ENCODE results near the gene SPSB2.
"Not testable (repeated sequence)": the region's sequence is repeated elsewhere in the genome, so short reads cannot be mapped to it uniquely, and the experiment has no call there.

The SPSB2 gene

DNA sequence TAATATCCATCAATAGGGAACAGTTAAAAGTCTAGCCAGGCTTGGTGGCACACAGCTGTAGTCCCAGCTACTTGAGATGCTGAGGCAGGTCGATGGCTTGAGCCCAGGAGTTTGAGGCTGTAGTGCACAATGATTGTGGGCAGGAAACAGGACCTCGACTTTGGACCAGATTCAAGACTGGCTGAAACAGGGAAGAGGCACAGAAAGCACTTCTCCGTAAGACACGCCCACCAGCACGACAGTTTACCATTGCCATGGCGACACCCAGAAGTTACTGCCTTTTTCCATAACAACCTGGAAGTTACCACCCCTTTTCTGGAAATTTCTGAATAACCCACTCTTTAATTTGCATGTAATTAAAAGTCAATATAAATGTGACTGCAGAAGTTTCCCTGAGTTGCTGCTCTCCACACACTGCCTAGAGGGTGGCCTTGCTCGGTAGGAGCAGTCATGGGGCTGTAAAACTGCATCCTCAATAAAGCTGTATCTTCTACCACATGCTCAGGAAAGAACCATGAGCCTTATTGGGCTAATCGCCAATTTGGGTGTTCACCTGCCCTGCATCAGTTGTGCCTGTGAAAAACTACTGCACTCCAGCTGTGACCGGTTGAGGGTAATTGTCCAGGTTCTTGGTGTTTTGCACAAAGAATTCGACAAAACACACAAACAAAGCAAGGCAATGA, 26.9 kb upstream of the SPSB2 start:
- DNase-seq (ENCODE audit: low read depth): no peak

DNA sequence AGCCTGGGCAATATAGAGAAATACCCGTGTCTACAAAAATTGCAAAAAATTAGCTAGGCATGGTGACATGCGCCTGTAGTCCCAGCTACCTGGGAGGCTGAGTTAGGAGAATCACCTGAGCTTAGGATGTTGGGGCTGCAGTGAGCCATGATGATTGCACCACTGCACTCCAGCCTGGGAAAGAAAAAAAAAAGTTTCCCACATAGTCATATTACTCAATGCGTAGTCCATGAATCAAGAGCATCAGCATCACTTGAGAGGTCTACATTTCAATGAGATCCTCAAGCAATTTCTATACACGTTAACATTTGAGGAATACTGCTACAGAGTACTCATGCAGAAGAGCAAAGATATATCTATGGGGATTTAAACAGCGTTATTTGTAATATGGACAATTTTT, 26.3 kb upstream of the SPSB2 start:
- no peak for DNase-seq (ENCODE audit: low read depth)

DNA sequence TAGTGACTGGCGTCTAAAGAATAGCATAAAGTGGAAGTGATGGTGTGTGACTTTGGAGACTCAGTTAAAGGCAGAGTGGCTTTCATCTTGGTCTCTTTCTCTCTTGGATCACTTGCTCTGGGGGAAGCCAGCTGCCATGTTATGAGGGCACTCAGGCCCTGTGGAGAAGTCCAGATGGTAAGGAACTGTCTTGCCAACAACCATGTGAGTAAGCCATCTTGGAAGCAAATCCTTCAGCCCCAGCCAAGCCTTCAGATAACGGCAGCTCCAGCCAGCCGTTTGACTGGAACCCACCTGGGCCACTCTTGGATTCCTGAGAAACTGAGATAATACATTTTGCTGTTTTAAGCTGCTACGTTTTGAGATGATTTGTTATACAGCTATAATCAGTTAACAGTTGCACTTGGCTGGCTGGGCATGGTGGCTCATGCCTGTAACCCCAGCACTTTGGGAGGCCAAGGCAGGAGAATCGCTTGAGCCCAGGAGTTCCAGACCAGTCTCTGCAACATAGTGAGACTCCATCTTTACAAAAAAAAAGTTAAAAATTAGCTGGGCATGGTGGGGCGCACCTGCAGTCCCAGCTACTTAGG, 23.8 kb upstream of the SPSB2 start:
- DNase-seq (ENCODE audit: low read depth): no peak

DNA sequence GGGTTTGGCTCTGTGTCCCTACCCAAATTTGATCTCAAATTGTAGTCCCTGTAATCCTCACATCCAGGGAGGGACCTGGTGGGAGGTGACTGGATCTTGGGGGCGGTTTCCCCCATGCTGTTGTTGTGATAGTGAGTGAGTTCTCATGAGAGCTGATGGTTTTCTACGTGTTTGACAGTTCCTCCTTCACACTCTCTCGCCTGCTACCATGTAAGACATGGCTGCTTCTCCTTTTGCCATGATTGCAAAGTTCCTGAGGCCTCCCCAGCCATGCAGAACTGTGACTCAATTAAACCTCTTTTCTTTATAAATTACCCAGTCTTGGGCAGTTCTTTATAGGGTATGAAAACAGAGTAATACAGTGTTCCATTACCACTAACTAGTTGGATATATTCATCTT, 21.2 kb upstream of the SPSB2 start:
- no peak for DNase-seq (ENCODE audit: low read depth)

DNA sequence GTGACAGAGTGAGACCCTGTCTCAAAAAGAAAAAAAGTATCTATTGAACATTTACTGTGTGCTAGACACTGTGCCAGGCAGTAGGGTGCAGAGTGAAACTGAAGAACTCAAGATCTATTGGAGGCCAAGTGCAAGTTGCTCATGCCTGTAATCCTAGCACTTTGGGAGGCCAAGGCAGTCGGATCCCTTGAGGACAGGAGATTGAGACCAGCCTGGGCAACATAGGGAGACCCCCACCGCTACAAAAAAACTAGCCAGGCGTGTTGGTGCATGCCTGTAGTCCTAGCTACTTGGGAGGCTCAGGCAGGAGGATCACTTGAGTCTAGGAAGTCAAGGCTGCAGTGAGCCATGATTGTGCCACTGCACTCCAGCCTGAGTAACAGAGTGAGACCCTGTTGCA, 19.6 kb upstream of the SPSB2 start:
- DNase-seq (ENCODE audit: low read depth): not testable (repeated sequence)

DNA sequence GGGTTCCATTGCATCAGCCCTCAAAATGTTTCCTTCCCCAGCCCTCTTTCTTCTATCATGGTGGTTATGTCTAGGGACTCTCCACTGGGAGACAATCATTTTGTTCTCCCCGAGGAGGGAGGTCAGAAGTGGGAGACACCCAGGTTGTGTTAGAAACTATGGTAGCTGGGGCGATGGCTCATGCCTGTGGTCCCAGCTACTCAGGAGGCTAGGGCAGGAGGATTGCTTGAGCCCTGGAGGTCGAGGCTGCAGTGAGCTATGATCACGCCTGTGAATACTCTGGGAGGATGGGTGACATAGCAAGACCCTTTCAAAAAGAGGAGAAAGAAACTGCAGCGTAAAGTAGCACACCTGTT, 18.5 kb upstream of the SPSB2 start:
- no peak for DNase-seq (ENCODE audit: low read depth)

DNA sequence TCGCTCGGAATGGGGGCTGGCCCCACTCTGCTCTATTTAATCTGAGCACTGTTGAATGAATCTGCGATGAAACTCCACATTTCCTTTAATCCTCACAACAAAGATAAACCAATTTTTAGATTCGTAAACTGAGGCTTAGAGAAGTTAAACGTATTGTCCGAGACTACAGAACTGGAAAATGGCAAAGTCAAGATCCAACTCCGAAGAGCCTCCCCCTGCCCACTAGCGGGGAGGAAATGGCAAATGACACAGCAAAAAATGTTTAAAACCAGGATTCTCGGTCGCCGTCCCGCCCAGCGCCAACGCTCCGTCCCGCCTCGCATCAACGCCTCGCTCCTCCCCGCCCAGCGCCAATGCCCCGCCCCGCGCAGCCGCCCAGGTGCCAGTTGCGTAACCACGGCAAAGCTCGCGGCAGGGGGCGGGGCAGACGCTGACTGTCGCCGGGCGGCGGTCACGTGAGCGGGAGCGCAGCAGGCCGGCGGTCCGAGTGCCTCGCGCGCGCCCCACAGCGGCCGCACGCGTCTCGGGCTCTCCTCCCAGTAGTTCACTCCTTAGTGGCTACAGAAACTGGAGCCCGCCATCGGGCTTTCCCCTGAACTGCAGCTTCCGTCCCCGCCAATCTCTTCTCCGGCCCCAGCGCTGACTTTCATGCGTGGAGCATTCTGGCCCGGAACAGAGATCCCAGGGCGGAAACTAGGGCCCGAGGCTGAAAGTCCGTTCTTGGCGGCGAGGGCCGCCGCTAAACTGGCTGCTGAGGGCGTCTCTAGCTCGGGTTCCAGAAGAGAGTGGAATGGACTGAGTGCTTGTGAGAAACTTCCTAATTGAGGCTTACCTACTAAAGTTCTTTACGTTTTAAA, 17.9 kb upstream of the SPSB2 start:
- DNase-seq (ENCODE audit: low read depth): peak; percentile 67

DNA sequence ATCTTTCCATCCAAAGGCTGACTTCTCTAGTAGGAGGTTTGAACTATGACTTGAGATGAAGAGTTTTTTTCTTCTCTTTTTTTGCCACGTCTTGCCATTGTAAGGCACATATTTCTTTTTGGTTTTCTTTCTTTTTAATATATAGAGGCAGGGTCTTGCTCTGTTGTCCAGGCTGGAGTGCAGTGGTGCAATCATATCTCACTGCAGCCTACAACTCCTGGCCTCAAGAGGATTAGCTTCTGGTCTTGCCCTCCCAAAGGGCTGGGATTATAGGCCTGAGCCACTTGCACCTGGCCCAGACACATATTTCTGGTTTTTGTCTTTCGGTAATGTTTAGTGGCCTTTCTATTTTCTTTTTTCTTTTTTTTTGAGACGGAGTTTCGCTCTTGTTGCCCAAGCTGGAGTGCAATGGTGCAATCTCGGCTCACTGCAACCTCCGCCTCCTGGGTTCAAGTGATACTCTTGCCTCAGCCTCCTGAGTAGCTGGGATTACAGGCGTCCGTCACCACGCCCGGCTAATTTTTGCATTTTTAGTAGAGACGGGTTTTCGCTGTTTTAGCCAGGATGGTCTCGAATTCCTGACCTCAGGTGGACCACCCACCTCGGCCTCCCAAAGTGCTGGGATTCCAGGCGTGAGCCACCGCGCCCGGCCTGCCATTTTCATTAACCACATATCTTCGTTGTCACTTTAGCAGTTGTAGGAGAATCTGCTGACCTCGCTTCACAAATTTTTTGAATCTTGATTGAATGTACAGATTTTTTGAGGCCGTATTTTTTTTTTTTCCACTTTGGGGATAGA, 16.9 kb upstream of the SPSB2 start:
- not testable (repeated sequence) for DNase-seq (ENCODE audit: low read depth)

DNA sequence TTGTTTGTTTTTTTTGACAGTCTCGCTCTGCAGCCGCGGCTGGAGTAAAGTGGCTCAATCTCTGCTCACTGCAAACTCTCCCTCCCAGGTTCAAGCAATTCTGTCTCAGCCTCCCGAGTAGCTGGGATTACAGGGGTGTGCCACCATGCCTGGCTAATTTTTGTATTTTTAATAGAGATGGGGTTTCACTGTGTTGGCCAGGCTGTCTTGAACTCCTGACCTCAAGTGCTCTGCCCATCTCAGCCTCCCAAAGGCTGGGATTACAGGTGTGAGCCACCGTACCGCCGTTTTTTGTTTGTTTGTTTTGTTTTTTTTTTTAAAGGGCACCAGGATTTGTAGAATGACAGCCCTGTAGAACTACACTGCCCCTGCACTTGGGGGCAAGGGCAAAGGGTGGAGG, 15.7 kb upstream of the SPSB2 start:
- not testable (repeated sequence) for DNase-seq (ENCODE audit: low read depth)

DNA sequence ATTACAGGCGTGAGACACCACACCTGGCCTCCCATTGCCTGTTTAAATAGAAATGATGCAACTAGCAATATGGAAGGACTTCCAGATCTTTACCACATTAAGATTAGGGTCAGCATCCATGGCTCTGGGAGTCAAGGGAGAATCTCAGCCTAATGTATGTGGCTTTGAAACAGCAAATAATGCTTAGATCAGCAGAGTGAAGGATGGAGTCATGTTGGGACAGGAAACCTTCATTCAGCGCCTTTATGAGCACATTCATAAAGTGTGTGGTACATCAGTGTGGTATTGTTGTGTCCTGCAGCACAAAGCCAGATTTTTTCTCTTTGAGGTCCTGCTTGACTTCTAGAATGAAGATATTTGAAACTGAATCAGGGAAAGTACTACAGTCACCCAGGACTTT, 15.3 kb upstream of the SPSB2 start:
- DNase-seq (ENCODE audit: low read depth): no peak

DNA sequence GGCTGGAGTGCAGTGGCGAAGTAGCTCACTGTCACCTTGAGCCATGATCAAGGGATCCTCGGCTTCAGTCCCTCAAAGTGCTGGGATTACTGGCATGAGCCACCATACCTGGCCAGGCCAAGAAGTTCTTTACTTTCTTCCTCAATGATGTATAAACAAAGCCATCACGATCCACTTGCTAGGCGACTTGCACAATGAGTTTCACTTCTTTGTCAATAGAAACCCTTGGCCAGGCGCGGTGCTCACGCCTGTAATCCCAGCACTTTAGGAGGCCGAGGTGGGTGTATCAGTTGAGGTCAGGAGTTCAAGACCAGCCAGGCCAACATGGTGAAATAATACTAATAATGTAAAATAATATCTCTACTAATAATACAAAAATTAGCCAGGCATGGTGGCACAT, 14.4 kb upstream of the SPSB2 start:
- no peak for DNase-seq (ENCODE audit: low read depth)

DNA sequence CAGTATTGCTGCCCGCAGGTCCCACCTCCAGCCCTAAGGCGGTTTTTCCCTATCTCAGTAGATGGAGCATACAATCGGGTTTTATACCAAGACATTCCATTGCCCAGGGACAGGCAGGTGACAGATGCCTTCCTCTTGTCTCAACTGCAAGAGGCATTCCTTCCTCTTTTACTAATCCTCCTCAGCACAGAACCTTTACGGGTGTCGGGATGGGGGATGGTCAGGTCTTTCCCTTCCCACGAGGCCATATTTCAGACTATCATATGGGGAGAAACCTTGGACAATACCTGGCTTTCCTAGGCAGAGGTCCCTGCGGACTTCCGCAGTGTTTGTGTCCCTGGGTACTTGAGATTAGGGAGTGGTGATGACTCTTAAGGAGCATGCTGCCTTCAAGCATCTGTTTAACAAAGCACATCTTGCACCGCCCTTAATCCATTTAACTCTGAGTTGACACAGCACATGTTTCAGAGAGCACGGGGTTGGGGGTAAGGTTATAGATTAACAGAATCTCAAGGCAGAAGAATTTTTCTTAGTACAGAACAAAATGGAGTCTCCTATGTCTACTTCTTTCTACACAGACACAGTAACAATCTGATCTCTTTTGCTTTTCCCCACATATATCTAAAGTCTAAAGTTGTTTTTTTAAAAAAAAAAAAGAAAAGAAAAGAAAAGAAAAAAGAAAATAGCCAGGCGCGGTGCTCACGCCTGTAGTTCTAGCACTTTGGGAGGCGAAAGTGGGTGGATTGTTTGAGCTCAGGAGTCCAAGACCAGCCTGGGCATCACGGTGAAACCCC, 13.3 kb upstream of the SPSB2 start:
- DNase-seq (ENCODE audit: low read depth): not testable (repeated sequence)

DNA sequence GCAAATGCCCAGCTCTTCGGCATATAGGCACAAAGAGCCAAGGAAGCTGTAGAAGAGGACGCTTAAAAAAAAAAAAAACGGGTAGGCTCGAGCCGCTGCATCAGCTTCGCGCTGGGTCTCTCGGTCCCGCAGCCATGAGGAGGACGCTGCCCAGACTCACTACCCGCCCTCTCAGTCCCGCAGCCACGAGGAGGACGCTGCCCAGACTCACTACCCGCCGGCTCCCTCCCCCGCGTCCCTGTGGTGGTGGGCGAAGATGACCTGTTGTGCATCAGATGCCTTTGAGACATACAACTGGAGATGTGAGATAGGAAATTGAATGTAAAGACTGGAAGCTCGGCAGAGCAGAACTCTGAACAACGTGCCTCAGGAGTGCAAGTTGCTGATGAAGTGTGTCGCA, 11.4 kb upstream of the SPSB2 start:
- no peak for DNase-seq (ENCODE audit: low read depth)

DNA sequence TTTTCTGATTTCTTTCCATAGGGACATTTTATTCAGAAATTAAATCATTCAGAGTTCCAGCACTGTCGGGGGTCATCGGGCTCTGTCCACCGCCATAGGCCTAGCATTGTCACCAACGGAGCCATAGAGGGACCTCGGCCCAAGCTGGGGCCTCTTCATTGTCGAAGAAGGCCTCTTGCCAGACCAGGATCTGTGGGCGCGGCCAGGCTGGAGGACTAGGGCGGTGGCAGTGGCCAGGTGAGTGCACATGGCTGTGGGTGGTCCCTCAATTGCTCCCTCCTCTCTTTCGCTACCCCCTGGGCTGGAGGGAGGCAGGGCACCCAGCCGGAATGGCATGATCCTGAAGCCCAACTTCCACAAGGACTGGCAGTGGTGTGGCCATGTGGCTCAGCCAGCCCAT, 10.6 kb upstream of the SPSB2 start:
- no peak for DNase-seq (ENCODE audit: low read depth)

DNA sequence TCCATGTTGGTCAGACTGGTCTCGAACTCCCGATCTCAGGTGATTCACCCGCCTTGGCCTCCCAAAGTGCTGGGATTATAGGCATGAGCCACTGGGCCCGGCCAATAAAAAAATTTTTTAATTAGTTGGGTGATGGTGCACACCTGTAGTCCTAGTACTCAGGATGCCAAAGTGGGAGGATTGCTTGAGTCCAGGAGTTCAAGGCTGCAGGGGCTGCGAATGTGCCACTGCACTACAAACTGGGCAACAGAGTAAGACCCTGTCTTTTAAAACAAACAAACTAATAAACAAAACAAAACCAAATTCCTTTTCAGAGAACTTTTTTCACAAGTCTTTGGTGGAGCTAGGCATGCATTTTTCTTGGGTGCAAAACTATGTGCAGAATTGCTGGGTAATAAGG, 10.1 kb upstream of the SPSB2 start:
- DNase-seq (ENCODE audit: low read depth): no peak

DNA sequence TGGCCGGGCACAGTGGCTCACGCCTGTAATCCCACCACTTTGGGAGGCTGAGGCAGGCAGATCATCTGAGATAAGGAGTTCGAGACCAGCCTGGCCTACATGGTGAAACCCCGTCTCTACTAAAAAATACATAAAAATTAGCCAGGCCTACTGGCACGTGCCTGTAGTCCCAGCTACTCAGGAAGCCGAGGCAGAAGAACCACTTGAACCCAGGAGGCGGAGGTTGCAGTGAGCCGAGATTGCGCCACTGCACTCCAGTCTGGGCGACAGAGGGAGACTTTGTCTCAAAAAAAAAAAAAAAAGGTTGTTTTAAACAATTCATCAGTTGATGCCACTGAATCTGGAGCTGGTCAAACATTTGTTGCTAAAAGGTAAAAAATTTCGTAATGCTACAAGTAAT, 6.7 kb upstream of the SPSB2 start:
- DNase-seq (ENCODE audit: low read depth): not testable (repeated sequence)

DNA sequence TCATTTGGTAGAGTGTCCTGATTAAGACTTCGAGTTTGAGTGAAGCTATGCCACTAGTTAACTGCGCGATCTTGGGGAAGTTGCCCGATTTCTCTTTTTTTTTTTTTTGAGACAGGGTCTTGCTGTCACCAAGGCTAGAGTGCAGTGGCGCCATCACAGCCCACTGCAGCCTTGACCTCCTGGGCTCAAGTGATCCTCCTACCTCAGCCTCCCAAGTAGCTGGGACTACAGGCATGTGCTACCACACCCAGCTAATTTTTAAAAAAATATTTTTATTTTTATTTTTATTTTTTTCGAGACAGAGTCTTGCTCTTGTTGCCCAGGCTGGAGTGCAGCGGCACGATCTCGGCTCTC, 889 bp upstream of the SPSB2 start:
- DNase-seq (ENCODE audit: low read depth): not testable (repeated sequence)

DNA sequence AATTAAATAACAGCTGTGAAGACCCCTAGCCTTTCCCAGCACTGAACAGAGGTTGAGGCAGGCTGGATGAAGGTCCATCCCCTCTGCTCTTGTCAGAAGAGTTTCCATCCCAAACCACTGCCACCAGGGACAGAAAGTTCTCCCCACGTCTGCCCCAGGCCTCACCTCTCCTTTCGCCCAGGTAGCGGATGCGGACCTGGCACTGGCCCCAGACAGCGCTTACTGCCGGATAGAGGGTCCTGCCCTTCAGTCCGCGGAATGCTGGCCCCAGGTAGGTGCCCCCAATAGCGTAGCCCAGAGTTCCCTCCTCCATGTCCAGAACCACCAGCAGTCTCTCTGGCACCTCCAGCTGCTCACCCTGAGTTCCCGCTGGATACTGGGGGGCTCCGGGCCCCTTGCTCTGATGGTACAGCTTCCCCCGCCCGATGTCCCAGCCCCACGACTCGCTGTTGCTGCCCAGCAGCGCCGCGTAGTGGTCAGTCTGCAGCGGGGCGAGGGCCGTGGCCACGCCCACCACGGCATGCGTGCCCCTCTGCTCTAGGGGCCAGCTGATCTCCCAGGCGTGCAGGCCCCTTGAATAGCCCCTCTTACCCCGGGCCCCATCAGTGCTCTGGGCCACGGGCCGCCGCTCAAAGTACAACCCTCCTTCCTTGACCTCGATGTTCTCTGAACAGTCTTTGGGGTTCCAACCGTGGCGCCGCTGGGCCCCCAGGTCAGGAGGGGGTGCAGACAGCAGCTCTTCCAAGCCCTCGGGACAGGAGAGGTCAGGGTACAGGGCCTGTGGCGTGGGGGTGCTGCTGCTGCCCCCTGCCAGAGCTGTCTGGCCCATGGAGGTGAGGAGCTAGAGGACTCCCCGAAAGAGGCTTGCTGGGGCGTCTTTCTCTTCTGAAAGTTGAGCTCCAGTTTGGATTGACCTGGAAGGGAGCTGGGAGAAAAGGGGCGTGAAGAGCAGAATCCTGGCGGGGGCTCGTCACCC, 742 bp downstream of the SPSB2 start:
- DNase-seq (ENCODE audit: low read depth): no peak

DNA sequence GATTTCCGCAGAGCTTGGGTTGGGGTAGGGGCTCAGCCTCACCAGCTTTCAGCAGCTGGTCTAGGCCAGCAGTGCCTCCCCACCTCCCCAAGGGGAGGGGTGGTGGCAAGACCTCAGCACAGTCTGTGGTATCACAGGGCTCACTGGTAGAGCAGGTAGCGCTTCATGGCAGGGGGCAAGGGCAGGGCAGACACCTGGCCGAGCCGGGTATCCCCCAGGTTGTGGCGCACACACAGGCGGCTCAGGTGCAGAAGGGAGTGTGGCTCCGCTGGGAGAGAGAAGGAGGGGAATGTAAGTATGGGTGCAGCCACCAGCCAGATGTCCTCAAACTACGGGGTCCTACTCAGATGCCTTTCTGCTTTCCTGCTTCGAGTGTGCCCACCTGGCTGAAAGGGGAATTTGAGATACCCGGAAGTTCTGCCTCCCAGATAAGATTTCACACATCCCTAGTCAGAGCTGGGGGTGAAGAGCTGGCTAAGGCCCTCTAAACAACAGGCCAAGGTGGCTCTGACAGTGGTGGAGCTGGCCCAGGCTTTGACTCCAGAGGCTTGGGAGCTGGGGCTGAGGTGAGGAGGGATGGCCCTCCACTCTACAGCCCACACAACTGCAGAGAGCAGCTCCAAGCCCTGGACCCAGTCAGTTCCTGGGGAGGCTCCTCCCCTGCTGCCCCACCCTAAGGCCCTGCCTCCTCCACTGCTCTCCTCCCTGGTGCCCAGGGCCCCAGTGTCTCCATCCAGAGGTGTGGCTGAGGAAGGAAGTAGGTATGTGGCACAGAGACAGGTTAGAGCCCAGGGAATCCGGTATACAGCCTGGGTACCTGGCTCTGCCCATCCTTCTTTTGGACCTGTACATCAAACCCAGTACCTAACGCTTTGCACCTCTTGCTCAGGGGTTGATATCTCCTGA, 1.8 kb downstream of the SPSB2 start:
- DNase-seq (ENCODE audit: low read depth): no peak

Measured in non-pigmented ciliary epithelial cell (primary cell).